Ovary (tissue), 3 donors: Measurements from ENCODE around the gene SHB.

Experiments used
- POLR2A ChIP-seq: fragments of 450-650 bp; IDR thresholded peaks from one replicate; pipeline ENCODE4 v1.6.1; 2017; ENCODE audit warnings: antibody characterized with exemption, mild to moderate bottlenecking, moderate library complexity
- TF ChIP-seq, protein P1 (sequence below), 3 donors: fragments of 450-650 bp in 2 of 3; fragments of 200-600 bp in 1 of 3; IDR thresholded peaks; one replicate each; pipeline versions ENCODE4 v1.5.1 to v1.8.0; 2016 to 2022; ENCODE audit warnings: antibody characterized with exemption in 3 of 3, mild to moderate bottlenecking in 1 of 3
- donor health status: DM: no; HTN: no; CAD: no.

DNA sequence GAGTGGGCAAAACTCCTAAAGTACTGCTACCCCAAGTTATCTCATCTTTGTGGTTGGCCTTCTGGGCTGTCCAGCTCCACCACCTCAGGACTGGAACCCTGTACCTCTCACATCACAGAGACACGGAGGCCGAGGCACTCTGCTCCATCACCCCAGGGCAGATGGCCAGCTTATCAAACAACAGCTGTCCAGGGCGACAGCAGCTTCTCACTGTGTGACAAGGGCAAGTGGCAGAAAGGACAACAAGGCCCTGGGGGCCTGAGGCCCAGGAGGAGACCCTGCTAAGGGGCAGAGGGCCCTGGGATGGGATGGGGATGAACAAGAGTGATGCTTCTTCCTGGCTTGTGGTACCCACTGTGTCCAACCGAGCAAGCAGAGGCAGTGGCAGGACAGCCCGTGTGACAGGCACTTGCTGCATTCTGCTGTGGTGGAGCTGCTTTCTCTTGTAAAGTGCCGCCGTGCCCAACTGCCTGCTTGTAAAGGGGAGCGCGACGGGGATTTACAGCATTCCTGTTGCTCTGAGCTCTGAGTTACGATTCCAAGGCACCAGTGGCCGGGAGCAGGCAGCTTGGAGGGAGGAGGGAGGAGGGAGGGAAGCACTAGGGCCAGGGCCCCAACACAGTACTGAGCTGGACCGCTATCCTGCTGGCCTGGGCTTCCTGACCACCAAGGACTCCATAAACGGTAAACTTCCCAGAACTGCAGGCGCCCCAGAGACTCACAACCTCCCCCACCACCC is 71.2 kb downstream of the SHB start:
- TF ChIP-seq, protein P1, sequence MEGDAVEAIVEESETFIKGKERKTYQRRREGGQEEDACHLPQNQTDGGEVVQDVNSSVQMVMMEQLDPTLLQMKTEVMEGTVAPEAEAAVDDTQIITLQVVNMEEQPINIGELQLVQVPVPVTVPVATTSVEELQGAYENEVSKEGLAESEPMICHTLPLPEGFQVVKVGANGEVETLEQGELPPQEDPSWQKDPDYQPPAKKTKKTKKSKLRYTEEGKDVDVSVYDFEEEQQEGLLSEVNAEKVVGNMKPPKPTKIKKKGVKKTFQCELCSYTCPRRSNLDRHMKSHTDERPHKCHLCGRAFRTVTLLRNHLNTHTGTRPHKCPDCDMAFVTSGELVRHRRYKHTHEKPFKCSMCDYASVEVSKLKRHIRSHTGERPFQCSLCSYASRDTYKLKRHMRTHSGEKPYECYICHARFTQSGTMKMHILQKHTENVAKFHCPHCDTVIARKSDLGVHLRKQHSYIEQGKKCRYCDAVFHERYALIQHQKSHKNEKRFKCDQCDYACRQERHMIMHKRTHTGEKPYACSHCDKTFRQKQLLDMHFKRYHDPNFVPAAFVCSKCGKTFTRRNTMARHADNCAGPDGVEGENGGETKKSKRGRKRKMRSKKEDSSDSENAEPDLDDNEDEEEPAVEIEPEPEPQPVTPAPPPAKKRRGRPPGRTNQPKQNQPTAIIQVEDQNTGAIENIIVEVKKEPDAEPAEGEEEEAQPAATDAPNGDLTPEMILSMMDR (IDR thresholded peaks at IDR 0.05), result no peak
- no peak for TF ChIP-seq POLR2A
